Measurements from ENCODE around the gene RRP9. TPM values are rescaled to one million over a fixed set of nuclear protein-coding genes. Genes with fewer than 3 reads are reported as not detected.

The RRP9 gene
- total RNA-seq, 1 donor from 2014 or later: 9.7 TPM

Other genes starting within 250 kb of the RRP9 start
- 0.30 TPM for gene GRM2, start 234.8 kb downstream of the RRP9 start, total RNA-seq
- gene IQCF6, start 162.7 kb downstream of the RRP9 start, total RNA-seq: not detected
- not detected for gene IQCF2, start 80.3 kb downstream of the RRP9 start, total RNA-seq
- not detected for gene IQCF5, start 66.3 kb downstream of the RRP9 start, total RNA-seq
- gene IQCF1, start 38.6 kb downstream of the RRP9 start, total RNA-seq: not detected
- gene PARP3, start 459 bp upstream of the RRP9 start, total RNA-seq: 15.2 TPM
- gene GPR62, start 13.5 kb upstream of the RRP9 start, total RNA-seq: 0.16 TPM
- gene PCBP4, start 25.6 kb upstream of the RRP9 start, total RNA-seq: 91.4 TPM
- 13.6 TPM for gene ABHD14B, start 32.1 kb upstream of the RRP9 start, total RNA-seq
- gene ABHD14A, start 33.2 kb upstream of the RRP9 start, total RNA-seq: 12.5 TPM
- gene ACY1, start 41.6 kb upstream of the RRP9 start, total RNA-seq: 20.3 TPM
- 466 TPM for gene RPL29, start 54.0 kb upstream of the RRP9 start, total RNA-seq
- gene DUSP7, start 114.7 kb upstream of the RRP9 start, total RNA-seq: 21.2 TPM
- gene POC1A, start 212.5 kb upstream of the RRP9 start, total RNA-seq: 1.5 TPM